ENCODE measurements around the gene PRPF4. TPM values are rescaled to one million over a fixed set of nuclear protein-coding genes. Genes with fewer than 3 reads are reported as not detected.
A peak's percentile ranks its signal among the peaks of the same experiment; 100 is the strongest.
"Not testable (repeated sequence)": the region's sequence is repeated elsewhere in the genome, so short reads cannot be mapped to it uniquely, and the experiment has no call there.

Gene PRPF4
- 13.2 TPM for total RNA-seq
- long read RNA-seq, transcript PRPF4-202 (14 exons, 3,212 nt), result major isoform, 11 of 15 reads
- long read RNA-seq, partial matches to known transcripts, result 2 of 15 reads
- long read RNA-seq, other reads (novel, unspliced or antisense), result 2 of 15 reads

- ATAC-seq, result peak; percentile 98
- Histone ChIP-seq H3K4me3 (peak within 1 kb of the TSS; percentile 82), H3K9me3 (no peaks in the 10 kb centered on the region), H3K4me1 (peaks cover 10% of the 10 kb centered on the region), H3K27ac (peak within 1 kb of the TSS; percentile 93), H3K27me3 (no peaks in the 10 kb centered on the region), H3K36me3 (peaks cover 64% of the 10 kb centered on the region)
- TF ChIP-seq CTCF (IDR thresholded peaks at IDR 0.05), result no peak
- intact Hi-C loops (cut with DNase I), result loop anchor here (10.0 kb wide), 1 partner anchor 319 kb away; no protein-coding TSS in a partner anchor
- peak; percentile 98 for DNase-seq
Measured at GRCh38 chr9:113275157-113276131, at the start of gene PRPF4, which contains the start of gene CDC26. TSS of gene PRPF4 (plus strand) at chr9:113275658. CDS start at chr9:113275744, 86 bp downstream. TSS of gene CDC26 (minus strand) at chr9:113275572. CDS start at chr9:113272507, 3,065 bp downstream.

GRCh38 chr9:113227436-113227835 is 48.0 kb upstream of the PRPF4 start:
- no peak for DNase-seq
- Histone ChIP-seq H3K4me3 (no peak overlapping the region), H3K9me3 (no peaks in the 10 kb centered on the region), H3K4me1 (peaks cover 21% of the 10 kb centered on the region), H3K36me3 (no peaks in the 10 kb centered on the region), H3K27me3 (no peaks in the 10 kb centered on the region), H3K27ac (no peak overlapping the region)
- intact Hi-C loops (cut with DNase I), result no loop called here
- no peak for TF ChIP-seq CTCF (IDR thresholded peaks at IDR 0.05)
- no peak for ATAC-seq

GRCh38 chr9:113228130-113228665 is 47.3 kb upstream of the PRPF4 start:
- Histone ChIP-seq H3K36me3 (no peaks in the 10 kb centered on the region), H3K9me3 (no peaks in the 10 kb centered on the region), H3K27me3 (no peaks in the 10 kb centered on the region), H3K27ac (no peak overlapping the region), H3K4me3 (no peak overlapping the region), H3K4me1 (peaks cover 19% of the 10 kb centered on the region)
- ATAC-seq, result no peak
- no peak for DNase-seq
- intact Hi-C loops (cut with DNase I), result no loop called here
- no peak for TF ChIP-seq CTCF (IDR thresholded peaks at IDR 0.05)

DNA sequence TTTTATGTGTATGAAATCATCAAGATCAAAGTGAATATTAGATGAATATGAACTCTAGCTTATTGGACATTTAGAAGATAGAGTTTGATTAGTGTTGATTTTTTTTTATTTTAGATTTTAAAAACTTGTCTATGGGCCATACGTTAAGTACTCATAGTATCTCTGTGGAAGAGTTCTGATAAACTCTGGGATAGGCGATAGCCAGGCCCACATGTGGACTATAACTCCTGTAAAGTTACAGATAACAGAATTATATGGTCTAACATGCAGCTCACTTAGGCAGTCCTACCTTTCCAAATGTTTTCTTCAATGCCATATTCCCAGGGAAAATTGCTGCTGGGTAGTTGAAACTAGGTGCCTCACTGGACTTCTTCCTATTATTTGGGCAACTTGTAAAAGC is 43.8 kb upstream of the PRPF4 start:
- no peak overlapping the region for H3K27ac ChIP-seq

GRCh38 chr9:113235701-113236255 is 39.7 kb upstream of the PRPF4 start:
- H3K4me3 ChIP-seq; ATAC-seq; H3K36me3 ChIP-seq; DNase-seq; intact Hi-C loops (cut with DNase I); H3K9me3 ChIP-seq; H3K27ac ChIP-seq; H3K27me3 ChIP-seq: not testable (repeated sequence)
- peaks cover 24% of the 10 kb centered on the region for H3K4me1 ChIP-seq

More for the DNA sequence above, 43.8 kb upstream of the PRPF4 start:
- intact Hi-C loops (cut with DNase I), result no loop called here
- Histone ChIP-seq H3K4me1 (peaks cover 17% of the 10 kb centered on the region), H3K4me3 (no peak overlapping the region), H3K27me3 (no peaks in the 10 kb centered on the region), H3K9me3 (no peaks in the 10 kb centered on the region), H3K36me3 (no peaks in the 10 kb centered on the region)
- no peak for TF ChIP-seq CTCF (IDR thresholded peaks at IDR 0.05)
- DNase-seq (no peak), ATAC-seq (no peak)

Data from upper lobe of right lung (tissue), 1 donor.